ENCODE data around the gene GLP1R. TPM values are rescaled to one million over a fixed set of nuclear protein-coding genes. Genes with fewer than 3 reads are reported as not detected.
"Not testable (repeated sequence)": the region's sequence is repeated elsewhere in the genome, so short reads cannot be mapped to it uniquely, and the experiment has no call there.

The GLP1R gene
- total and polyA plus RNA-seq, 2 of the 13 experiments (the other 11 are each of a cell fraction or from before 2014, with no cell fraction given), result not detected

DNA sequence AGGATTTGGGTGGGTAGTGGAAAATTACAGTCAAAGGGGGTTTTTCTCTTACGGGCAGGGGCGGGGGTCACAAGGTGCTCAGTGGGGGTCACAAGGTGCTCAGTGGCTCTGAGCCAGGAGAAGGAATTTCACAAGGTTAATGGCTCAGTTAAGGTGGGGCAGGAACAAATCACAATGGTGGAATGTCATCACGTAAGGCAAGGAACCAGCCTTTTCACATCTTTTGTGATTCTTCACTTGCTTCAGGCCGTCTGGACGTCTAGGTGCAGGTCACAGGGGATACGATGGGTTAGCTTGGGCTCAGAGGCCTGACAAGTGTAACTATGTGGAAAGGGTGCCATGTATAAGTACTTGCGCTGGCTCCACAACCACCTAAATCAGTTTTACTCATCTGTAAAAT is 87.6 kb downstream of the GLP1R start:
- BruUV-seq (replicated peaks); H3K27ac ChIP-seq (ENCODE audit: extremely low read length, insufficient read depth, low read length); H3K36me3 ChIP-seq (replicated peaks in 1 of 2; ENCODE audit: control insufficient read depth in 1 of 2, insufficient read depth in 2 of 2, low read length in 2 of 2); H3K9ac ChIP-seq (ENCODE audit: insufficient read depth, low read depth, low read length); H3K4me1 ChIP-seq (ENCODE audit: insufficient read depth, low read length); FAIRE-seq; H4K20me1 ChIP-seq (ENCODE audit: insufficient read depth, low read length); in situ Hi-C loops (cut with HindIII; ENCODE audit: extremely low pct_ligation_motif_present, low pct_unique_long_range_greater_than_20kb); H3K4me3 ChIP-seq (replicated peaks in 1 of 3; ENCODE audit: insufficient read depth in 1 of 3, low read depth in 2 of 3, low read length in 3 of 3); CTCF ChIA-PET (ENCODE audit: low intra/inter-chr PET ratio, low total read pairs); H3K79me2 ChIP-seq (ENCODE audit: insufficient read depth, low read length); H3K4me2 ChIP-seq (ENCODE audit: low read depth, low read length); H2AFZ ChIP-seq (ENCODE audit: low read length); ATAC-seq; POLR2A ChIA-PET; intact Hi-C loops (cut with micrococcal nuclease; ENCODE audit: unreplicated experiment); DNase-seq (ENCODE audit: low spot score); H3K9me3 ChIP-seq (ENCODE audit: low read length); H3K27me3 ChIP-seq (ENCODE audit: control insufficient read depth in 1 of 2, insufficient read depth in 2 of 2, low read length in 2 of 2): not testable (repeated sequence)
- 27% methylated on average over 7 of the region's 7 CpGs for WGBS (ENCODE audit: low lambda C conversion rate)

DNA sequence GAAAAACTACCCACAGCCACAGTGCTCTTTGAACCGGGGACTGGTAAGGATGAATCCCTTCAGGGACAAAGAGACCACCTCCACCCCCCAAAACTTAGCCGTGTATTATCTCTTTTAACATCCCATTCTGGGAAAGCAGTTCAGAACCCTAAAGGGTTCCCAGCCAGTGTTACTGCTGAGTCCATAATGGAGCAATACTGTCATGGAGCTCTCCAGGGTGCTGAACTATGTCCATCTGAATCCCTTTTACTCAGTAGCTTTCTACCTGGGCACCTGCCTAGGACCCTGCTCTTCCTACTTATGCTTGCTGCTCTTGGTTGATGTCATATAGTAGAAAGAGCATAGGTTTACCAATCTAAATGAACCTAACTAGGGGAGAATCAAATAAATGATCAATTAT is 88.7 kb downstream of the GLP1R start:
- Histone ChIP-seq H3K4me1 (ENCODE audit: insufficient read depth, low read length) (no peaks in the 10 kb centered on the region), H3K79me2 (ENCODE audit: insufficient read depth, low read length) (no peaks in the 10 kb centered on the region), H4K20me1 (ENCODE audit: insufficient read depth, low read length) (no peaks in the 10 kb centered on the region), H3K9me3 (ENCODE audit: low read length) (no peaks in the 10 kb centered on the region), H3K27me3 (ENCODE audit: control insufficient read depth in 1 of 2, insufficient read depth in 2 of 2, low read length in 2 of 2) (no peaks in the 10 kb centered on the region), H3K4me2 (ENCODE audit: low read depth, low read length) (no peak overlapping the region), H3K9ac (ENCODE audit: insufficient read depth, low read depth, low read length) (no peak overlapping the region), H3K27ac (ENCODE audit: extremely low read length, insufficient read depth, low read length) (no peak overlapping the region), H2AFZ (ENCODE audit: low read length) (no peak overlapping the region), H3K36me3 (replicated peaks in 1 of 2; ENCODE audit: control insufficient read depth in 1 of 2, insufficient read depth in 2 of 2, low read length in 2 of 2) (no peaks in the 10 kb centered on the region), H3K4me3 (replicated peaks in 1 of 3; ENCODE audit: insufficient read depth in 1 of 3, low read depth in 2 of 3, low read length in 3 of 3) (no peak overlapping the region)
- DNase-seq (ENCODE audit: low spot score) (peak; percentile 54), ATAC-seq (peak; percentile 72), FAIRE-seq (no peak)
- ChIA-PET POLR2A (interaction anchor here (1.0 kb wide), 1 partner anchor 23 kb away, joined by 4 read pairs; the partner anchor contains the start of gene SAYSD1), CTCF (ENCODE audit: low intra/inter-chr PET ratio, low total read pairs) (no interaction called here)
- 0% methylated on average over 2 of the region's 2 CpGs for WGBS (ENCODE audit: low lambda C conversion rate)
- in situ Hi-C loops (cut with HindIII; ENCODE audit: extremely low pct_ligation_motif_present, low pct_unique_long_range_greater_than_20kb) (no loop called here), intact Hi-C loops (cut with micrococcal nuclease; ENCODE audit: unreplicated experiment) (no loop called here)
- no TSS peak for BruUV-seq (replicated peaks)
- TF ChIP-seq ZNF761 (CRISPR knock-in tag; conservative IDR thresholded peaks at IDR 0.05), result no peak
- peak; percentile 25; the same call in 1 of the 2 replicates for TF ChIP-seq BCL6 (CRISPR knock-in tag; IDR thresholded peaks at IDR 0.05)
- TF ChIP-seq, protein P1, sequence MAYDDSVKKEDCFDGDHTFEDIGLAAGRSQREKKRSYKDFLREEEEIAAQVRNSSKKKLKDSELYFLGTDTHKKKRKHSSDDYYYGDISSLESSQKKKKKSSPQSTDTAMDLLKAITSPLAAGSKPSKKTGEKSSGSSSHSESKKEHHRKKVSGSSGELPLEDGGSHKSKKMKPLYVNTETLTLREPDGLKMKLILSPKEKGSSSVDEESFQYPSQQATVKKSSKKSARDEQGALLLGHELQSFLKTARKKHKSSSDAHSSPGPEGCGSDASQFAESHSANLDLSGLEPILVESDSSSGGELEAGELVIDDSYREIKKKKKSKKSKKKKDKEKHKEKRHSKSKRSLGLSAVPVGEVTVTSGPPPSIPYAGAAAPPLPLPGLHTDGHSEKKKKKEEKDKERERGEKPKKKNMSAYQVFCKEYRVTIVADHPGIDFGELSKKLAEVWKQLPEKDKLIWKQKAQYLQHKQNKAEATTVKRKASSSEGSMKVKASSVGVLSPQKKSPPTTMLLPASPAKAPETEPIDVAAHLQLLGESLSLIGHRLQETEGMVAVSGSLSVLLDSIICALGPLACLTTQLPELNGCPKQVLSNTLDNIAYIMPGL (CRISPR knock-in tag; IDR thresholded peaks at IDR 0.05; ENCODE audit: borderline replicate concordance in 1 of 2, low read depth in 1 of 2), result no peak
- 0 out of 2 replicates have a peak, but pooled peaks have one; percentile 59 for TF ChIP-seq HBP1 (CRISPR knock-in tag; IDR thresholded peaks at IDR 0.05; ENCODE audit: low read depth)
- TF ChIP-seq ZNF160 (CRISPR knock-in tag; IDR thresholded peaks at IDR 0.05), result no peak
- TF ChIP-seq ZNF784 (CRISPR knock-in tag; IDR thresholded peaks at IDR 0.05; ENCODE audit: borderline replicate concordance), result 0 out of 2 replicates have a peak, but pooled peaks have one; percentile 27
- TF ChIP-seq ZNF766 (CRISPR knock-in tag; IDR thresholded peaks at IDR 0.05; ENCODE audit: borderline replicate concordance), result no peak
- TF ChIP-seq ZBTB1 (CRISPR knock-in tag; IDR thresholded peaks at IDR 0.05; ENCODE audit: borderline replicate concordance), result 0 out of 2 replicates have a peak, but pooled peaks have one; percentile 39
- no peak for TF ChIP-seq SRSF1 (optimal IDR thresholded peaks at IDR 0.05; ENCODE audit: low read depth, low read length)
- TF ChIP-seq ZNF724P (CRISPR knock-in tag; IDR thresholded peaks at IDR 0.05; ENCODE audit: borderline replicate concordance), result no peak
- peak; percentile 99 for TF ChIP-seq MIER2 (CRISPR knock-in tag; IDR thresholded peaks at IDR 0.05)
- 0 out of 2 replicates have a peak, but pooled peaks have one; percentile 78 for TF ChIP-seq ZNF773 (CRISPR knock-in tag; IDR thresholded peaks at IDR 0.05; ENCODE audit: borderline replicate concordance)
- peak; percentile 58; the same call in 1 of the 2 replicates for TF ChIP-seq HMG20B (CRISPR knock-in tag; conservative IDR thresholded peaks at IDR 0.05)
